Body of pancreas (tissue), 4 donors: ENCODE results near the gene DIS3L2.

Experiments
- POLR2A ChIP-seq, 3 donors: fragments of 450-650 bp; IDR thresholded peaks; one replicate each; pipeline ENCODE4 v1.6.1; 2016; ENCODE audit warnings: antibody characterized with exemption in 3 of 3, mild to moderate bottlenecking in 2 of 3
- TF ChIP-seq, protein P1 (sequence below), 7 experiments: fragments of 450-650 bp in 4 of 7; fragments of 200-600 bp in 3 of 7; sonication (generic) in 3 of 7; IDR thresholded peaks; one replicate each; pipeline ENCODE4 v1.5.1; 2016 to 2019; ENCODE audit warnings: antibody characterized with exemption in 7 of 7

DNA sequence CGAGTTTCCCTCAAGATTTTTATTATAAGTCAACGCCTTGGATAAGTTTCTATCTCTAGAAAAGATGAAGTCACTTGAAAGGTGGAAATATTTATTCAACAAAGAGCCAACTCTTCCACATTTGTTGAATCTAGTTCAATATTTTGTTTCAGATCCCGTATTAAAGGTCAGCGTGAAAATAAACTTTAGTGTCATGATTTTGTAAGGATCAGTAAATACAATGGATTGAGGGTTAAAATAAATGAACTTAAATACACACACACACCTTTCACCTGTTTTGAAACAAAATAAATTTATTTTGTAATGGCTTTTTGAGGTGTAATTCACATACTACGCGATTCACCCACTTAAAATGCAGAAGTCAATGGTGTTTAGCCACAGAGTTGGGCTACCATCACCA is 19.3 kb upstream of the DIS3L2 start:
- TF ChIP-seq, protein P1, sequence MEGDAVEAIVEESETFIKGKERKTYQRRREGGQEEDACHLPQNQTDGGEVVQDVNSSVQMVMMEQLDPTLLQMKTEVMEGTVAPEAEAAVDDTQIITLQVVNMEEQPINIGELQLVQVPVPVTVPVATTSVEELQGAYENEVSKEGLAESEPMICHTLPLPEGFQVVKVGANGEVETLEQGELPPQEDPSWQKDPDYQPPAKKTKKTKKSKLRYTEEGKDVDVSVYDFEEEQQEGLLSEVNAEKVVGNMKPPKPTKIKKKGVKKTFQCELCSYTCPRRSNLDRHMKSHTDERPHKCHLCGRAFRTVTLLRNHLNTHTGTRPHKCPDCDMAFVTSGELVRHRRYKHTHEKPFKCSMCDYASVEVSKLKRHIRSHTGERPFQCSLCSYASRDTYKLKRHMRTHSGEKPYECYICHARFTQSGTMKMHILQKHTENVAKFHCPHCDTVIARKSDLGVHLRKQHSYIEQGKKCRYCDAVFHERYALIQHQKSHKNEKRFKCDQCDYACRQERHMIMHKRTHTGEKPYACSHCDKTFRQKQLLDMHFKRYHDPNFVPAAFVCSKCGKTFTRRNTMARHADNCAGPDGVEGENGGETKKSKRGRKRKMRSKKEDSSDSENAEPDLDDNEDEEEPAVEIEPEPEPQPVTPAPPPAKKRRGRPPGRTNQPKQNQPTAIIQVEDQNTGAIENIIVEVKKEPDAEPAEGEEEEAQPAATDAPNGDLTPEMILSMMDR (IDR thresholded peaks at IDR 0.05), result no peak
- TF ChIP-seq POLR2A (IDR thresholded peaks at IDR 0.05), result no peak
